GM19463 (cell line): Measurements from ENCODE around the gene PEAK1.

ENCODE experiments used
- ATAC-seq: cut with Tn5 transposase; IDR thresholded peaks from one replicate; pipeline ENCODE4 v1.9.1; 2021; ENCODE audit warnings: mild to moderate bottlenecking, moderate library complexity; ENCODE audit not compliant: unreplicated experiment

The PEAK1 gene

DNA sequence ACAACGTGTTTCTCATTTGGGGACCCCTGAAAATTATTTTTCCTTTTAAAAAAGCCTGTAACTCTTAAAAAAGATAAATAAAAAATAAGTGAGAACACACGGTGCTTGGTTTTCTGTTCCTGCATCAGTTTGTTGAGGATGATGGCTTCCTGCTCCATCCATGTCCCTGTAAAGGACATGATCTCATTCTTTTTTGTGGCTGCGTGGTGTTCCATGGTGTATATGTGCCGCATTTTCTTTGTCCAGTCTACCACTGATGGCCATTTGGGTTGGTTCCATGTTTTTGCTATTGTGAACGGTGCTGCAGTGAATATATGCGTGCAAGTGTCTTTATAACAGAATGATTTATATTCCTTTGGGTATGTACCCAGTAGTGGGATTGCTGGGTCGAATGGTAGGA is 351.3 kb downstream of the PEAK1 start:
- ATAC-seq, result no peak

- no peak for ATAC-seq
Observed at GRCh38 chr15:77067691-77068367, 352.1 kb downstream of the PEAK1 start.

DNA sequence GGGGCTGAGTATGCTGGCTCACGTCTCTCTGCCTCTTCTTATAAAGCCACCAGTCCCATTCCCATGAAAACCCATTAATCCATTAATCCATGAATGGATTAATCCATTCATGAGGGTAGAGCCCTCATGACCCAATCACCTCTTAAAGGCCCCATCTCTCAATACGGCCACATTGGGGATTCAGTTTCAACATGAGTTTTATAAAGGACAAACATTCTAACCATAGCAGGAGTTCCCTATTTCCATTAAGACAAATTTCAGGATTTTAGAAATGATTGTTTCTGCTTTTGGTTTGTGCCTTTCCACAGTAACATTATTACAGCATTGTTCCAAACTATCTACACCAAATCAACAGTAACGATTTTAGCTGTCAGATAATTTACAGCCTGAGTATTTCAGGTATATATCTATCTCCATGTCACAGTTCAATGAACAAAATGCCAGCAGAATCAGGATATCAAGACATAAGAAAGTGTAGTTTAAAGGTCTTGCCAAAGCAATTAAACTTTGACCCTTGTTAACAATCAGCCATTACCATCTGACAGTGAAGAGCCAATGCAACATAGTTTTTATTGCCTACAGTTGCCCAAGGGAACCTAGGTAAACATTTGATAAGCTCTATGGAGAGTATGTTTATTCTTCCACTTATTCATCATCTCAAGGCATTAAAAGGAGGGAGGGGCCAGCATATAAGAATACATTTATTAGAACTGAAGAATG is 352.8 kb downstream of the PEAK1 start:
- no peak for ATAC-seq

- ATAC-seq, result no peak
Observed at GRCh38 chr15:77064539-77065308, 355.2 kb downstream of the PEAK1 start.

DNA sequence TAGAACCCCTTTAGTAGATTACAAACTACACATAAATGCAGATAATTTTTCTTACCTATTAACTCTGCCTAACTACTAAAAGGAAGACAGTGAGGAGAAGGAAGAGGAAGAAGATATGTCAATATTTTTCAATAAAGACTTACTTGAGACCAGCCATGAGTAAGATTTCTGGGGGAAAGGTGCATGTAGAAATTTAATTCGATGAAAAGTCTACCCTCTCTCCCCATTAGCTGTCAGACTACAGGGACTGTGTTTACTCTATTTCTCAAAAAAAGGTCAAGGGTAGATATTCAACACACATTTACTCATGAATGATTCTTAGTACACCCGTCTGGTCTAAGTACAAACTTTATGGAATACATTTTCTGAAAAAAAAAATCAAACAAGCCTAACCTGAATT is 355.8 kb downstream of the PEAK1 start:
- ATAC-seq, result no peak

GRCh38 chr15:77063249-77063648 is 356.7 kb downstream of the PEAK1 start:
- ATAC-seq, result no peak

- no peak for ATAC-seq
Observed at GRCh38 chr15:77060546-77060945, 359.4 kb downstream of the PEAK1 start.

- peak; percentile 65 for ATAC-seq
Observed at GRCh38 chr15:77059786-77060361, 360.0 kb downstream of the PEAK1 start.

- no peak for ATAC-seq
Observed at GRCh38 chr15:77058468-77058867, 361.4 kb downstream of the PEAK1 start.

GRCh38 chr15:77057685-77058084 is 362.2 kb downstream of the PEAK1 start:
- no peak for ATAC-seq

- no peak for ATAC-seq
Observed at GRCh38 chr15:77057072-77057471, 362.8 kb downstream of the PEAK1 start.

- no peak for ATAC-seq
Observed at GRCh38 chr15:77053709-77054108, 366.2 kb downstream of the PEAK1 start.

DNA sequence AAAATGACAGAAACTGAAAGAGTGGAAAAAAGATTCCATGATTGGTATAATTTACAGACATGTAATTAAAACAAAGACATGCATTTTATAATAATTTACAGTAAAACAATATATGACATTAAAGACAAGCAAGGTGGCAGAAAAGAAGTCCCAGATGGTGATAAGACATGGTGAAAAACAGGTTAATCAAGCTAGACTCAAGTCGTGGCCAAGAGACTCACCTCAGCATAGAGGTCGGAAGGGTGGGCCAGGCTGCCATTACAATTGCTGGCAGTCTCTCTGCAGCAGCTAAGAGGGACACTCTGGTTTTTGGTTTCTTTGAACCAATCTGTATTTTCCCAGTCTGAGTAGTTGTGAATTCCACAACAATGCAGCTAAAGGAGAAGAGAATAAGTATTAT is 367.3 kb downstream of the PEAK1 start:
- ATAC-seq, result no peak
